Measurements from ENCODE around the gene SMAD9.

The SMAD9 gene

DNA sequence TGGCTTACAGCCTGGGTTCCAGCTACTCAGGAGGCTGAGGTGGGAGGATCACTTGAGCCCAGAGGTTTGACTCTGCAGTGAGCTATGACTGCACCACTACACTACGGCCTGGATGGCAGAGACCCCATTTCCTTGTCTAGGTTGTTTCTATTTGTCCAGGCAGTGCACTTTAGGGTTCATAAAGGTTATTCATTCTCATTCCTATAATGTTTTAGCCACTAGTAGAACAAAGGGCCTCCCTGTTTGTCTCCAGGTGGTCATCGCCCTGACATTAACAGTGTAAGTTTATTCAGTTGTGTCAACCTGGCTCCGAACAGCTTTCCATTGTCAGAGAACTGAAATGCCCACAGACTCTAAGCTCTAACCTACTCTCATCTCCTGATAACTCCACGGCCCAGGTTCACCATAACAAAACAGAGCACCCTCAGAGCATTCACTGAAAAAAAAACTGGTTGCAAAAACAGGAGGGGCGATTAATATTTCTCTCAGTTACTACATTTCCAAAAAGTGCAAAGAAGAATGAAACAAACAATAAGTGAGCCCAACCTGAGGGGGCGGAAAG lies 37.1 kb downstream of the SMAD9 start:
- H3K4me1 ChIP-seq (ENCODE audit: insufficient read depth, low read length, poor library complexity, severe bottlenecking), result no peaks in the 10 kb centered on the region
- H3F3A ChIP-seq (ENCODE audit: low read depth), result no peaks in the 10 kb centered on the region
- no peaks in the 10 kb centered on the region for H3K9me2 ChIP-seq (replicated peaks; ENCODE audit: low read depth, low read length)
- H3K79me2 ChIP-seq (ENCODE audit: insufficient read depth, low read length), result no peaks in the 10 kb centered on the region
- H3K9ac ChIP-seq (ENCODE audit: low read depth, low read length, poor library complexity, severe bottlenecking), result no peak overlapping the region
- H3K36me3 ChIP-seq (ENCODE audit: insufficient read depth, low read length), result no peaks in the 10 kb centered on the region
- no peak for TF ChIP-seq CTCF (conservative IDR thresholded peaks at IDR 0.05; ENCODE audit: low read length)
- TF ChIP-seq EZH2phosphoT487 (IDR thresholded peaks at IDR 0.05; ENCODE audit: borderline replicate concordance), result no peak
- H3K9me3 ChIP-seq (ENCODE audit: insufficient read depth, low read depth, low read length), result no peaks in the 10 kb centered on the region
- H3K4me3 ChIP-seq (ENCODE audit: low read length, poor library complexity, severe bottlenecking), result no peak overlapping the region
- no peaks in the 10 kb centered on the region for H4K20me1 ChIP-seq (ENCODE audit: insufficient read depth, low read length, poor library complexity, severe bottlenecking)
- H2AFZ ChIP-seq (ENCODE audit: low read length), result no peak overlapping the region
- no peak overlapping the region for H3K4me2 ChIP-seq (ENCODE audit: low read depth, low read length, poor library complexity, severe bottlenecking)
- H3K27me3 ChIP-seq (ENCODE audit: insufficient read depth, low read length, poor library complexity, severe bottlenecking), result no peaks in the 10 kb centered on the region

DNA sequence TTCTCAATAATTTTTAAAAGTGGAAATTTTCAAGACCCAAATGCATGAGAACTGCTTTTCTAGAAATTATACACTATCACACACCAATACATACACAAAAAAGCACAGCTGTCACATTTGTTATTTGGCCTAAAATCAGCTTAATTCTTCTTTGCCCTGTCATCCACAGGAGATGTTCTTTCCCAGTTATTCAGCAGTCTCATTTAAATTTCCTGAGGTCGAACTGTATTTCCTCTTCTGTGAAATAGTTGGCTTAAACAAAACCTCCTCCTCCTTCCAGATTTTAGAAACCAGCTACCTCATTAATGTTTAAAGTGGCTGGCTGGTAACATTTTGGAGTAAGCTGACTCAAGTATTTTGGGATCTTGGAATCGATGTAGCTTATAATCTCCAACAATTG lies 39.1 kb downstream of the SMAD9 start:
- H3K79me2 ChIP-seq (ENCODE audit: insufficient read depth, low read length), result no peaks in the 10 kb centered on the region
- no peaks in the 10 kb centered on the region for H3K36me3 ChIP-seq (ENCODE audit: insufficient read depth, low read length)
- H3K4me1 ChIP-seq (ENCODE audit: insufficient read depth, low read length, poor library complexity, severe bottlenecking), result no peaks in the 10 kb centered on the region
- no peak overlapping the region for H3K9ac ChIP-seq (ENCODE audit: low read depth, low read length, poor library complexity, severe bottlenecking)
- no peak overlapping the region for H2AFZ ChIP-seq (ENCODE audit: low read length)
- TF ChIP-seq EZH2phosphoT487 (IDR thresholded peaks at IDR 0.05; ENCODE audit: borderline replicate concordance), result no peak
- no peak for TF ChIP-seq CTCF (conservative IDR thresholded peaks at IDR 0.05; ENCODE audit: low read length)
- no peaks in the 10 kb centered on the region for H3K9me3 ChIP-seq (ENCODE audit: insufficient read depth, low read depth, low read length)
- H4K20me1 ChIP-seq (ENCODE audit: insufficient read depth, low read length, poor library complexity, severe bottlenecking), result no peaks in the 10 kb centered on the region
- no peak overlapping the region for H3K4me2 ChIP-seq (ENCODE audit: low read depth, low read length, poor library complexity, severe bottlenecking)
- H3K27me3 ChIP-seq (ENCODE audit: insufficient read depth, low read length, poor library complexity, severe bottlenecking), result no peaks in the 10 kb centered on the region
- no peaks in the 10 kb centered on the region for H3F3A ChIP-seq (ENCODE audit: low read depth)
- H3K4me3 ChIP-seq (ENCODE audit: low read length, poor library complexity, severe bottlenecking), result no peak overlapping the region
- no peaks in the 10 kb centered on the region for H3K9me2 ChIP-seq (replicated peaks; ENCODE audit: low read depth, low read length)

- H3K36me3 ChIP-seq (ENCODE audit: insufficient read depth, low read length), result no peaks in the 10 kb centered on the region
- H3K4me2 ChIP-seq (ENCODE audit: low read depth, low read length, poor library complexity, severe bottlenecking), result no peak overlapping the region
- H3K79me2 ChIP-seq (ENCODE audit: insufficient read depth, low read length), result no peaks in the 10 kb centered on the region
- H3K4me1 ChIP-seq (ENCODE audit: insufficient read depth, low read length, poor library complexity, severe bottlenecking), result no peaks in the 10 kb centered on the region
- no peak for TF ChIP-seq CTCF (conservative IDR thresholded peaks at IDR 0.05; ENCODE audit: low read length)
- TF ChIP-seq EZH2phosphoT487 (IDR thresholded peaks at IDR 0.05; ENCODE audit: borderline replicate concordance), result no peak
- no peaks in the 10 kb centered on the region for H3F3A ChIP-seq (ENCODE audit: low read depth)
- H4K20me1 ChIP-seq (ENCODE audit: insufficient read depth, low read length, poor library complexity, severe bottlenecking), result no peaks in the 10 kb centered on the region
- no peaks in the 10 kb centered on the region for H3K9me2 ChIP-seq (replicated peaks; ENCODE audit: low read depth, low read length)
- no peak overlapping the region for H2AFZ ChIP-seq (ENCODE audit: low read length)
- H3K4me3 ChIP-seq (ENCODE audit: low read length, poor library complexity, severe bottlenecking), result no peak overlapping the region
- no peaks in the 10 kb centered on the region for H3K27me3 ChIP-seq (ENCODE audit: insufficient read depth, low read length, poor library complexity, severe bottlenecking)
- H3K9ac ChIP-seq (ENCODE audit: low read depth, low read length, poor library complexity, severe bottlenecking), result no peak overlapping the region
- no peaks in the 10 kb centered on the region for H3K9me3 ChIP-seq (ENCODE audit: insufficient read depth, low read depth, low read length)
Observed at GRCh38 chr13:36879218-36879938, 40.7 kb downstream of the SMAD9 start.
